HG02840 (cell line): ENCODE measurements around the gene TNC.

Experiments
- ATAC-seq: cut with Tn5 transposase; IDR thresholded peaks from one replicate; pipeline ENCODE4 v1.9.1; 2021; ENCODE audit warnings: mild to moderate bottlenecking, moderate library complexity, moderate number of reproducible peaks; ENCODE audit not compliant: unreplicated experiment, low FRiP score

Gene TNC

GRCh38 chr9:115018547-115019435, 99.2 kb downstream of the TNC start:
- no peak for ATAC-seq

DNA sequence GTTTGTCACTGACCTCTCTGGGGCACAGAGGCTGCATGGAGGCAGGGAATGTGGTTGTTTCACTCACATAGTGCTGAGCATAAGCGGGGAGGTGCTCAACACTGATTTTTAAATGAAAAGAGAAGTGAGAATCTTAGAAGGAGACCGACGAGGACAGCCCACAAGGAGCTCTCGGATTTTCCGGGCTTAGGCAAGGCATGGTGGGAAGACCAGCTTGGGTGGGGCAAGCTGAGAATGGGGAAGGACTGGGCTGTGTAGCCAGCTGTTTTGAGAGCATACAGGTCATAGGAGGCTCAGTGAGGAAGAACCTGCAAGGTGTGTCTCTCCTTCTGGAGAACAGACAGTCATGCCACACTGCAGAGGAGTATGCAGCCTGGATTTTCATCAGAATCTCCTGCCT, 101.6 kb downstream of the TNC start:
- ATAC-seq = no peak

GRCh38 chr9:115015018-115015635, 102.8 kb downstream of the TNC start:
- no peak for ATAC-seq

GRCh38 chr9:115014438-115014837, 103.5 kb downstream of the TNC start:
- ATAC-seq = no peak

DNA sequence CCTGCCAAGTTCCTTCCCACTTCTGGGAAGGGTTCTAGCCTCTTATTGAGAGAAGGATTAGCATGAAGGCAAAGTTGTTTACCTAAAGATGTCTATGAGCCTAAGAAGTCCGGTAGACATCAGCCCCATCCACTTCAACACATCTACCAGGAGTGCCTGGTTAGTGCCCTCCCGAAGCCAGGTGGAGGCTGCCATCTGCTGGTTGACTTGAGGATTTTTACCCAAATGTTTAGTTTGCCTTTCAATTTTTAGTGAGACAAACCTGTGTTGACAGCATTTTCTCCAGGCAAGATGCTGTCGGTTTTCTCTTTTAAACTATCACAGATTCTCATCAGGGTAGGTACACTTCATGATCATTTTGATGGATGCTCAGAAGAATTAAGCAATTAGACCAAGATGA, 104.0 kb downstream of the TNC start:
- ATAC-seq = no peak

DNA sequence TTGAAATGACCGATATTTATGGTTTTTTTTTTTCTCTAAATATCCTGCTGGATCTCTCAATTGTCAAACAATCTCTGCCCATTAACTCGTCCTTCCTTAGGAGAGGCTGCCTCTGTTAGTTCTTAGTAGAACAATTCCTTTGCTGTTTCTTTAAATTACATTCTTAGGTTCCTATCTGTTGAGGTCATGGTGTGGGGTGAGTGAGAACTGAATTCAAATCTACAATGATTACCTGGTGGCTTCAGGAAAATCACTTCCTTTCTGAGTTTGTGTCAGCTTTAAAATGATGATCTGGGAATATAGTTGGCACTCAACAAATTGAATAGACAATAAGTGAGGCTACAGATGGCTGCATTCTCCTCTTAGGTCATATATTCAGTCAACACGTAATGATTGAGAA, 105.5 kb downstream of the TNC start:
- no peak for ATAC-seq

DNA sequence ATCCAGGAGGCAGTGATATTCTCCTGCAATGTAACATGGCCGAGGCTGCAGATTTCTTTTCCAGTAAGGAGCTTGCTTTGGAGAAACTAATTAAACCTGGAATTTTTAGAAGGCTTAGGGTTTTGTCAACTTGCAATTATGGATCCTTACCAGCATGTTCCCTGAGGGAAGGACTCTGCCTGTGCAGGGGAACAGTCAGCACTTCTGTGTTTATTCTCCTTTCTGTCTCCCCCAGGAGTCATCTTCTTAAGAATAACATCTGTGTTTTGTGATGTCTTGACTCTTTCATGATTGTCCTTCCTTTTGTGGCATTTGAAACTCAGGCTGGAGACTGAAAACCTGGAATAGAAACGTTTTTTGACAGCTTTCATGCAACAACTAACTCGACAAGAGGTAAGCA, 107.1 kb downstream of the TNC start:
- no peak for ATAC-seq

DNA sequence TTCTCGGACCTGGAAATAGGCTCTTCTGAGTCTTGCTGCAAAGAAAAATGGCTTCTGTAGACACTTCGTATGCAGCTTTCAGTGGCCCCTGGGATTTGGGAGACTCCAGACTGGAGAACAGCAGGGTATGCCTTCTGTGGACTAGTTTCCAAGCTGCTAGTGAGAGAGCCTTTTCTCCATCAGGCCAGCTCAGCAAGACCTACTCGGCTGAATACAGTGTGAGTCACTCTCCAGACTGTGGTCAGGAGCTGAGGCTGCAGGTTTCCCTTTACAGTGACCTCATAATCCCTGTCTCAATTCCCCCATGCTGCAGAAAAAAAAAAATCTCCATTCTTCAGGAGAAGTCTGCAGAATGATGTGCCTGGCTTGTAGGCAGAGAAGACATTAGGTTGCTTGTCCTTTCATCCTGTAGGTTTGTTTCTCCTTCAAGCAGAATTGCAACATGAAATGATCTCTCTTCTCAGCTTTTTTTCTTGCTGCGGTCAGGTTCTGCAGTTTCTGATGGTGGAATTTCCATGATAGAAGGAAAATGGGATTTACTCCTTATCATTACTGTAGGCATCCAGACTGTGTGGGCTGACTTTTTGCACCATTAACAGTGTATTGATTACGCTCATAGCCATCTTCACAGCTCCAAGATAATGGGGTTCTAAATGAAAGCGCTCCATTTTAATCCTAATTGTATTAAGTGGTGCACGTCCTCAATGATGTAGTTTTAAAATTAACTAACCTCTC, 109.3 kb downstream of the TNC start:
- ATAC-seq = no peak

- no peak for ATAC-seq
Measured at GRCh38 chr9:115006660-115007059, 111.3 kb downstream of the TNC start.

DNA sequence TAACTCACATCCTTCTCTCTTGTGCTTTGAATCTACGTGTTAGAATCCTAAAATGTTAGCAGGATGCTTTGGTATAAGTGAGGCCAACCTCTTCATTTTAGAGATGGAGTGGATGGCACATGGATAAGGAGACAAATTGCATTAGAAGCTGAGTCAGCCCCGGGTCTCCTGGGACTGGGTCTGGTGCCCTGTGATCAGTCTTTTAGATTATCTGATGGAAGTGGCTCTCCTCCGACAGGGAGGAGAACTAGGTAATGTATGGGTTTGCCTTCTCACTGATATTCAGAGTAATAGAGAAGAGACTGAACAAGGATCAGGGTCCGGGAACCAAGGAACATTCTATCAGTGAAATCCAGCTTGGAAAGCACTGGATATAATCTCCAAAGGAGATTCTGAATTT, 112.6 kb downstream of the TNC start:
- no peak for ATAC-seq

DNA sequence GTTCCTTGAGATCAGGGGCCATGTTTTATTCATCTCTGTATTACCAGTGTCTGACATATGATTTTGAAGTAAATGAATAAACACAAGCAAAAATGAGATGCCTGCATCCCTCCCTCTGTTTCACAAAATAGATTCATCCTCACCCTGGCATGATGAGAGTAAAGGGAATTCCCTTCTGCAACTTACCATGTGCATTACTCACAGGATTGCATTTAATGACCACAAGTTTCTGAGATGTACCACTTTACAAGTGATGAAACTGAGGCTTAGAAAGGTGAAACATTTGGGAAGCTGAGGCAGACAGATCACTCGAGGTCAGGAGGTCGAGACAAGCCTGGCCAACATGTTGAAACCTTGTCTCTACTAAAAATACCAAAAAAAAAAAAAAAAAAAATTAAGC, 113.4 kb downstream of the TNC start:
- no peak for ATAC-seq

DNA sequence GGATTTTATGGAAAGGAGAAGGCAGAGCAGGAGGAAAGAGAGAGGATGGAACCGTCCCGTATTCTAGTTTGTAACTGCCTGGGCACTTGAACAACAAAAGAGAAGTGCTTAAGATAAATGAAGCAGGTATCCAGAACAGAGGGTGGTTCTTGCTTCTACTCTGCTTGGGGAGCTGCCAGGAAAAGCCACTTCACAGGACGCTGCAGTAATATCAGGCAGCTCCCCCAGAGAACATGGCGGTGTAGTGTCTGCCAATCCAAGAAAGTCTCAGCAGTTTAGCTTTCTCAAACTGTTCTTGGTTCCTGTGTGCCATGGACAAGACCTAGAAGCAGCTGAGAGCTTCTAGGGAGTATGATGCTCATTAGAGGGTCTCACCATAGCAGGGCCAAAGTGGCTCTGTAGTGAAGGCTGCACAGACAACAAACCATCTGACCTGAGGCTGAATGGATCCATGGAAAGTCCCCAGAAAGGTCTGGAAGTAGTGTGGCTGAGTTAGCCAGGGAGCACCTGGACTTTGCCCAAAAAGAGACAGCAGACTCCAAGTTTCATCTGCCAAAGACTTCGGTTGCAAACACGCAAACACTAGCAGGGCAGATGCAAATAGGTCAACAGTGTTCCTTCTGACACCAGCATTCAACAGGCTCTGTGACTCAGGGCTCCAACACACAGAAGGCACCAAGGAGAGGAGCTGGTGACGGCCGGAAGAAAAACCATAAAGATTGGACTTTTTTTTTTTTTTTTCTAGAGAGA, 115.4 kb downstream of the TNC start:
- ATAC-seq = no peak

GRCh38 chr9:115000217-115000639, 117.7 kb downstream of the TNC start:
- no peak for ATAC-seq

DNA sequence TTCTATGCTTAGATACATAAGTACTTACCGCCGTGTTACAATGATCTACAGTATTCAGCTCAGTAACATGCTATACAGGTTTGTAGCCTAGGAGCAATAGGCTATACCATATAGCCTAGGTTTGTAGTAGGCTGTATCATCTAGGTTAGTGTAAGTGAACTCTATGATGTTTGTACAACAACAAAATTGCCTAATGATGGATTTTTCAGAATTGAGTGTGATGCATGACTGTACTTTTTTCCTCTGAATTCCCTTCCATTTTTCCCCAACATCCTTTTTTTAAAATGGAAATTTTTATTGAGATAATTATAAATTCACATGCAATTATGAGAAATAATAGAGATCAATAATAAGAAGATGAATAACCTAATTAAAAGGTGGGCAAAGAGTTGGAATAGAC, 119.6 kb downstream of the TNC start:
- no peak for ATAC-seq

GRCh38 chr9:114995681-114996221, 122.2 kb downstream of the TNC start:
- no peak for ATAC-seq

DNA sequence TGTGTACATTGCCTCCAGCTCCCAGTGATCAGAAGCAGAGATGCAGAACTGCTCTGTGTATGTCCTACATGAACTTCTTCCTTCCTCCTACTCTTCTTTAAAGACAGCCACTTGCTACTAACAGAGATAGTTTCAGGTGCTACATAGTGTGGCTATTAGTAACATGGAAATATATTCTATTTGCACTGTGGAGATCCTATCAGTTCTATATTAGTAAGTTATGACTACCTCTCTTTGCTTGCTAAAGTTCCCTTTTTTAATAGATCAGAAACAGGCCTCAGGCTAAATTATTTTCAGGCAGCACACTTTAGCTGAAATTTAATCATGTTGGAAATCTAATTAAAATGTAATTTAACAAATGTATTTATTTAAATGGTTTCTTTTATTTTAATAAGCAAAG, 123.2 kb downstream of the TNC start:
- no peak for ATAC-seq

- no peak for ATAC-seq
Measured at GRCh38 chr9:114991861-114992260, 126.1 kb downstream of the TNC start.

GRCh38 chr9:114990901-114991300, 127.1 kb downstream of the TNC start:
- no peak for ATAC-seq

GRCh38 chr9:114989600-114990410, 128.2 kb downstream of the TNC start:
- ATAC-seq = peak; percentile 52
